OCI-LY3 (cell line): Measurements from ENCODE around the gene ALPP.

ENCODE experiments used
- EZH2phosphoT487 ChIP-seq: fragments of 200-600 bp; shearing (Covaris generic); IDR thresholded peaks from 2 replicates; pipeline ENCODE4 v1.6.1; 2018; ENCODE audit warnings: antibody characterized with exemption, mixed run types, low read depth
- TF ChIP-seq, protein P1 (sequence below): fragments of 200-600, 300-600 bp; sonication (generic); IDR thresholded peaks from 2 replicates; pipeline ENCODE4 v1.5.1; 2014; ENCODE audit warnings: antibody characterized with exemption, low read length, low read depth

- TF ChIP-seq, protein P1, sequence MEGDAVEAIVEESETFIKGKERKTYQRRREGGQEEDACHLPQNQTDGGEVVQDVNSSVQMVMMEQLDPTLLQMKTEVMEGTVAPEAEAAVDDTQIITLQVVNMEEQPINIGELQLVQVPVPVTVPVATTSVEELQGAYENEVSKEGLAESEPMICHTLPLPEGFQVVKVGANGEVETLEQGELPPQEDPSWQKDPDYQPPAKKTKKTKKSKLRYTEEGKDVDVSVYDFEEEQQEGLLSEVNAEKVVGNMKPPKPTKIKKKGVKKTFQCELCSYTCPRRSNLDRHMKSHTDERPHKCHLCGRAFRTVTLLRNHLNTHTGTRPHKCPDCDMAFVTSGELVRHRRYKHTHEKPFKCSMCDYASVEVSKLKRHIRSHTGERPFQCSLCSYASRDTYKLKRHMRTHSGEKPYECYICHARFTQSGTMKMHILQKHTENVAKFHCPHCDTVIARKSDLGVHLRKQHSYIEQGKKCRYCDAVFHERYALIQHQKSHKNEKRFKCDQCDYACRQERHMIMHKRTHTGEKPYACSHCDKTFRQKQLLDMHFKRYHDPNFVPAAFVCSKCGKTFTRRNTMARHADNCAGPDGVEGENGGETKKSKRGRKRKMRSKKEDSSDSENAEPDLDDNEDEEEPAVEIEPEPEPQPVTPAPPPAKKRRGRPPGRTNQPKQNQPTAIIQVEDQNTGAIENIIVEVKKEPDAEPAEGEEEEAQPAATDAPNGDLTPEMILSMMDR = no peak
- TF ChIP-seq EZH2phosphoT487 = no peak
Measured at GRCh38 chr2:232385660-232386489, 7.3 kb downstream of the ALPP start.
